HCT116 (cell line): ENCODE measurements around the gene FAM171A1. TPM values are rescaled to one million over a fixed set of nuclear protein-coding genes. Genes with fewer than 3 reads are reported as not detected.

ENCODE experiments used
- ATAC-seq: fragments of 200-7000 bp; cut with Tn5 transposase; 2 replicates; pipeline ENCODE4 v1.9.1; 2020; ENCODE audit warnings: mild to moderate bottlenecking, moderate library complexity
- BruUV-seq: library from RNA; stranded (reverse); fragments of 400-500 nt; replicated peaks from 2 replicates; lab custom pipeline; 2021; lab: Mats Ljungman, UMichigan
- CTCF ChIA-PET: fragments of 300-600 bp; sonication (Branson Sonifier 250); formaldehyde crosslinking; loops from one replicate; lab custom pipeline; 2021; ENCODE audit warnings: antibody characterized with exemption; lab: Charles Lee
- POLR2A ChIA-PET: fragments of 300-600, 350-600 bp; sonication (Branson Sonifier 250); formaldehyde crosslinking; loops from one replicate; lab custom pipeline; 2021; ENCODE audit warnings: antibody characterized with exemption; lab: Charles Lee
- RAD21 ChIA-PET, 2 experiments: fragments of 300-600 bp; sonication (Branson Sonifier 250); formaldehyde crosslinking; loops; one replicate each; lab custom pipeline; 2023; ENCODE audit warnings: low total read pairs in 2 of 2; ENCODE audit not compliant: uncharacterized antibody in 2 of 2, unreplicated experiment in 2 of 2, low non-redundant PET in 1 of 2; lab: Charles Lee
- DNase-seq: peaks from one replicate; pipeline ENCODE4 v3.0.0-alpha.2; 2010; ENCODE audit warnings: low read depth, low spot score
- H2AFZ ChIP-seq: fragments of 200-600 bp; shearing (Covaris generic), sonication (generic); 2 replicates; pipeline ENCODE4 v1.6.1; 2017; ENCODE audit warnings: low read depth, mixed run types, mixed read lengths, antibody characterized with exemption, low read length; ENCODE audit not compliant: poor library complexity, severe bottlenecking
- H3K27ac ChIP-seq: 2 replicates; pipeline ENCODE4 v1.5.1; 2012; ENCODE audit warnings: low read depth, low read length
- H3K27me3 ChIP-seq: fragments of 200-600 bp; sonication (generic); 2 replicates; pipeline ENCODE4 v1.6.1; 2016; ENCODE audit warnings: mixed run types, low read length, mixed read lengths; ENCODE audit not compliant: insufficient read depth
- H3K36me3 ChIP-seq, 2 experiments: fragments of 200-500 bp in 1 of 2; fragments of 200-600 bp in 1 of 2; sonication (Bioruptor generic) in 1 of 2; sonication (generic) in 1 of 2; 2 replicates each; pipeline versions ENCODE4 v1.5.1 to v1.6.1; 2014 to 2016; ENCODE audit warnings: low read length in 2 of 2, inconsistent platforms in 1 of 2, mixed read lengths in 1 of 2, mixed run types in 1 of 2; ENCODE audit not compliant: insufficient read depth in 2 of 2, control insufficient read depth in 1 of 2
- H3K4me1 ChIP-seq, 2 experiments: fragments of 200-600 bp in 1 of 2; sonication (generic) in 1 of 2; 2 replicates each; pipeline versions ENCODE4 v1.5.1 to v1.6.1; 2012 to 2017; ENCODE audit warnings: low read length in 2 of 2, inconsistent platforms in 1 of 2, mild to moderate bottlenecking in 1 of 2, mixed read lengths in 1 of 2, mixed run types in 1 of 2, moderate library complexity in 1 of 2; ENCODE audit not compliant: insufficient read depth in 2 of 2, control insufficient read depth in 1 of 2
- H3K4me2 ChIP-seq: fragments of 200-600 bp; sonication (generic); 2 replicates; pipeline ENCODE4 v1.6.1; 2017; ENCODE audit warnings: mixed run types, low read length, mixed read lengths
- H3K4me3 ChIP-seq, 2 experiments: fragments of 200-600 bp in 1 of 2; sonication (generic) in 1 of 2; replicated peaks in 1 of 2; 2 replicates each; pipeline ENCODE4 v1.5.1; 2011 to 2016; ENCODE audit warnings: low read length in 2 of 2, control low read depth in 1 of 2, low read depth in 1 of 2, mild to moderate bottlenecking in 1 of 2, mixed read lengths in 1 of 2, mixed run types in 1 of 2
- H3K79me2 ChIP-seq: fragments of 200-600 bp; sonication (generic); 2 replicates; pipeline ENCODE4 v1.6.1; 2017; ENCODE audit warnings: mild to moderate bottlenecking, mixed run types, low read length, moderate library complexity, mixed read lengths; ENCODE audit not compliant: insufficient read depth
- H3K9ac ChIP-seq: fragments of 200-600 bp; sonication (generic); 2 replicates; pipeline ENCODE4 v1.6.1; 2016; ENCODE audit warnings: low read length, mixed read lengths
- H3K9me2 ChIP-seq: fragments of 200-600 bp; sonication (generic), shearing (Covaris generic); 2 replicates; pipeline ENCODE4 v1.6.1; 2017; ENCODE audit warnings: mixed run types, mild to moderate bottlenecking, moderate library complexity; ENCODE audit not compliant: insufficient read depth
- H3K9me3 ChIP-seq, 2 experiments: fragments of 200-500 bp in 1 of 2; fragments of 200-600 bp in 1 of 2; sonication (Bioruptor generic) in 1 of 2; sonication (generic) in 1 of 2; 2 replicates each; pipeline ENCODE4 v1.6.1; 2014 to 2017; ENCODE audit warnings: low read length in 2 of 2, mixed read lengths in 2 of 2, inconsistent platforms in 1 of 2, low read depth in 1 of 2, mild to moderate bottlenecking in 1 of 2, mixed run types in 1 of 2, moderate library complexity in 1 of 2; ENCODE audit not compliant: control insufficient read depth in 1 of 2, insufficient read depth in 1 of 2
- H4K20me1 ChIP-seq: fragments of 200-600 bp; sonication (generic), shearing (Covaris generic); 2 replicates; pipeline ENCODE4 v1.6.1; 2017; ENCODE audit warnings: mixed run types, mild to moderate bottlenecking, moderate library complexity; ENCODE audit not compliant: insufficient read depth
- CEBPB ChIP-seq: IDR thresholded peaks from 2 replicates; pipeline ENCODE4 v1.6.1; 2012; ENCODE audit warnings: low read depth
- EGR1 ChIP-seq: IDR thresholded peaks from 2 replicates; pipeline ENCODE4 v1.6.1; 2012; ENCODE audit warnings: low read depth
- EZH2phosphoT487 ChIP-seq: fragments of 200-600 bp; IDR thresholded peaks from 2 replicates; pipeline ENCODE4 v1.6.1; 2018; ENCODE audit warnings: antibody characterized with exemption, borderline replicate concordance
- RAD21 ChIP-seq: IDR thresholded peaks from 2 replicates; pipeline ENCODE4 v1.6.1; 2012; ENCODE audit warnings: low read depth, mild to moderate bottlenecking
- REST ChIP-seq: IDR thresholded peaks from 2 replicates; pipeline ENCODE4 v1.6.1; 2012; ENCODE audit warnings: low read depth
- TCF7L2 ChIP-seq: IDR thresholded peaks from 2 replicates; pipeline ENCODE4 v1.7.0; 2011; ENCODE audit warnings: borderline replicate concordance, inconsistent platforms; ENCODE audit not compliant: insufficient read depth, insufficient read length; ENCODE audit errors: extremely low read depth
- YY1 ChIP-seq: IDR thresholded peaks from 2 replicates; pipeline ENCODE4 v1.6.1; 2011; ENCODE audit warnings: low read length, low read depth, moderate library complexity, mild to moderate bottlenecking; ENCODE audit not compliant: insufficient replicate concordance; ENCODE audit errors: extremely low read depth
- intact Hi-C: fragments of 100-400 bp; cut with micrococcal nuclease; formaldehyde crosslinking; loops from 2 replicates; pipeline ENCODE4 v1.10.0; 2022
- total RNA-seq: library from RNA; stranded (reverse); gene quantifications from one replicate; pipeline ENCODE4 v1.2.1, GENCODE V29; 2021; ENCODE audit not compliant: unreplicated experiment
- TF ChIP-seq, protein P1 (sequence below), 3 experiments: fragments of 200-600 bp in 1 of 3; sonication (generic) in 1 of 3; IDR thresholded peaks in 2 of 3; conservative IDR thresholded peaks in 1 of 3; 2 replicates each; pipeline ENCODE4 v1.5.1; 2012 to 2017; ENCODE audit warnings: low read depth in 2 of 3, low read length in 2 of 3, antibody characterized with exemption in 1 of 3, borderline replicate concordance in 1 of 3, control low read depth in 1 of 3, mild to moderate bottlenecking in 1 of 3, mixed read lengths in 1 of 3, mixed run types in 1 of 3, moderate library complexity in 1 of 3; ENCODE audit not compliant: insufficient read depth in 1 of 3
- TF ChIP-seq, protein P2 (sequence below): IDR thresholded peaks from 2 replicates; pipeline ENCODE4 v1.6.1; 2012

FAM171A1 gene
- total RNA-seq, 1 experiment from 2014 or later: 32.5 TPM

DNA sequence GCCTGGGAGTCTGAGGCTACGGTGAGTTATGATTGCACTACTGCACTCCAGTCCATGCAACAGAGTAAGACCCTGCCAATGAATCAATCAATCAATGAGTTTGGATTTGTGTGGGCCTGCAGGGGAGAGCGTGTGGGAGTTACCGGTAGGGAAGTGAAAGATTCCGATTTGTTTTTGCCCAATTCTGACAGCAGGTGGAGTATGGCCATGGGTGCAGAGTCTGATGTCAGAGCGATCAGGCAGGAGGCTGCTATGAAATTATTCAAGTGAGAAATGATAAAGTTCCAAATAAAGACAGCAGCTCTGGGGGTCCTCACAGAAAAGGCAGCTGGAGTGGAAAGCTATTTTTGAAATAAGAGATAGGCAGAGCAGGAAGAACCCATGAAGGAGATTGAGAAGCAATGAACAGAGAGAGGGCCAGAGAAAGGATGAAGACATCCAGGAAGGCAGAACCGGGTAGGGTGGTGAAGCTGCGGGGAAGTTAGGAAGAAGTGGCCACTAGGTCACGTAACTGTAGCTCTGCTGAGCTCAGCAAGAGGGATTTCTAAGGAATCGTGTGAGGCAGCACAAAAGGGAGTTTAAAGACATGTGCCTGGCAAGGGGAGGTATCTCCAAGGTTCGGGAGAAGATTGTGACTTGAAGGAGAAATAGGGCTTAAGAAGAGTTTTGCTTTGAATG lies 108.9 kb downstream of the FAM171A1 start:
- no peaks in the 10 kb centered on the region for H3K9me3 ChIP-seq
- intact Hi-C loops: loop anchor here (5.0 kb wide), 1 partner anchor 110 kb away; the partner anchor contains the start of gene FAM171A1
- no peak overlapping the region for H3K27ac ChIP-seq
- no peaks in the 10 kb centered on the region for H3K9me2 ChIP-seq
- H3K4me3 ChIP-seq: no peak overlapping the region
- no peak overlapping the region for H3K9ac ChIP-seq
- ATAC-seq (peak; percentile 69), DNase-seq (no peak)
- POLR2A ChIA-PET: no interaction called here
- no peaks in the 10 kb centered on the region for H3K27me3 ChIP-seq
- H3K79me2 ChIP-seq: no peaks in the 10 kb centered on the region
- no TSS peak for BruUV-seq
- RAD21 ChIA-PET: no interaction called here
- H3K36me3 ChIP-seq: no peaks in the 10 kb centered on the region
- no peaks in the 10 kb centered on the region for H3K4me1 ChIP-seq
- no peak overlapping the region for H3K4me2 ChIP-seq
- no peaks in the 10 kb centered on the region for H4K20me1 ChIP-seq
- CTCF ChIA-PET: no interaction called here
- TF ChIP-seq, protein P1, sequence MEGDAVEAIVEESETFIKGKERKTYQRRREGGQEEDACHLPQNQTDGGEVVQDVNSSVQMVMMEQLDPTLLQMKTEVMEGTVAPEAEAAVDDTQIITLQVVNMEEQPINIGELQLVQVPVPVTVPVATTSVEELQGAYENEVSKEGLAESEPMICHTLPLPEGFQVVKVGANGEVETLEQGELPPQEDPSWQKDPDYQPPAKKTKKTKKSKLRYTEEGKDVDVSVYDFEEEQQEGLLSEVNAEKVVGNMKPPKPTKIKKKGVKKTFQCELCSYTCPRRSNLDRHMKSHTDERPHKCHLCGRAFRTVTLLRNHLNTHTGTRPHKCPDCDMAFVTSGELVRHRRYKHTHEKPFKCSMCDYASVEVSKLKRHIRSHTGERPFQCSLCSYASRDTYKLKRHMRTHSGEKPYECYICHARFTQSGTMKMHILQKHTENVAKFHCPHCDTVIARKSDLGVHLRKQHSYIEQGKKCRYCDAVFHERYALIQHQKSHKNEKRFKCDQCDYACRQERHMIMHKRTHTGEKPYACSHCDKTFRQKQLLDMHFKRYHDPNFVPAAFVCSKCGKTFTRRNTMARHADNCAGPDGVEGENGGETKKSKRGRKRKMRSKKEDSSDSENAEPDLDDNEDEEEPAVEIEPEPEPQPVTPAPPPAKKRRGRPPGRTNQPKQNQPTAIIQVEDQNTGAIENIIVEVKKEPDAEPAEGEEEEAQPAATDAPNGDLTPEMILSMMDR (IDR thresholded peaks at IDR 0.05 in 2 of 3, conservative IDR thresholded peaks at IDR 0.05 in 1 of 3; ENCODE audit: borderline replicate concordance in 1 of 3, insufficient read depth in 1 of 3, low read depth in 2 of 3, low read length in 2 of 3): peak; percentile 18 to 36 (median 25); a peak in 2 of 6 replicates
- TF ChIP-seq RAD21: peak; percentile 40
- no peak for TF ChIP-seq EGR1
- TF ChIP-seq, all 23 proteins: peak for 2
- no peak overlapping the region for H2AFZ ChIP-seq

- CTCF ChIA-PET: no interaction called here
- Histone ChIP-seq H2AFZ (no peak overlapping the region), H3K36me3 (no peaks in the 10 kb centered on the region), H3K9me3 (no peaks in the 10 kb centered on the region), H3K9me2 (no peaks in the 10 kb centered on the region), H3K4me2 (no peak overlapping the region), H3K4me1 (no peaks in the 10 kb centered on the region), H3K9ac (no peak overlapping the region), H3K27me3 (no peaks in the 10 kb centered on the region), H4K20me1 (no peaks in the 10 kb centered on the region), H3K27ac (no peak overlapping the region), H3K4me3 (no peak overlapping the region), H3K79me2 (no peaks in the 10 kb centered on the region)
- POLR2A ChIA-PET: no interaction called here
- intact Hi-C loops: no loop called here
- BruUV-seq: no TSS peak
- ATAC-seq (no peak), DNase-seq (no peak)
- RAD21 ChIA-PET: no interaction called here
- TF ChIP-seq EZH2phosphoT487 (no peak), REST (no peak), YY1 (no peak), EGR1 (no peak), CEBPB (no peak), TCF7L2 (no peak)
- TF ChIP-seq, protein P1 (IDR thresholded peaks at IDR 0.05 in 2 of 3, conservative IDR thresholded peaks at IDR 0.05 in 1 of 3; ENCODE audit: borderline replicate concordance in 1 of 3, insufficient read depth in 1 of 3, low read depth in 2 of 3, low read length in 2 of 3): no peak
- TF ChIP-seq, protein P2, sequence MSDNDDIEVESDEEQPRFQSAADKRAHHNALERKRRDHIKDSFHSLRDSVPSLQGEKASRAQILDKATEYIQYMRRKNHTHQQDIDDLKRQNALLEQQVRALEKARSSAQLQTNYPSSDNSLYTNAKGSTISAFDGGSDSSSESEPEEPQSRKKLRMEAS: no peak
These were observed 112.0 kb downstream of the FAM171A1 start for GRCh38 chr10:15259136-15259535.
